ENCODE results near the gene KIT. TPM values are rescaled to one million over a fixed set of nuclear protein-coding genes. Genes with fewer than 3 reads are reported as not detected.

KIT gene
- total RNA-seq, 2 experiments from 2014 or later, result 0.10 TPM; not detected in 1

GRCh38 chr4:54685810-54686209 lies 28.1 kb downstream of the KIT start:
- Mint-ChIP-seq H3K4me1 (ENCODE audit: low read depth) (peaks cover 15% of the 10 kb centered on the region), H3K27ac (no peak overlapping the region), H3K27me3 (no peaks in the 10 kb centered on the region), H3K4me3 (no peak overlapping the region), H3K9me3 (no peaks in the 10 kb centered on the region), H3K36me3 (no peaks in the 10 kb centered on the region)
- CTCF ChIA-PET, result interaction anchor here (0.5 to 1.2 kb wide), 5 partner anchors 13 to 1945 kb away, joined by 3 read pairs; no protein-coding TSS in a partner anchor
- intact Hi-C loops (cut with micrococcal nuclease), result no loop called here
- no peak for DNase-seq
- POLR2A ChIA-PET, result no interaction called here

- Mint-ChIP-seq H3K4me3 (no peak overlapping the region), H3K27me3 (no peaks in the 10 kb centered on the region), H3K36me3 (no peaks in the 10 kb centered on the region), H3K27ac (no peak overlapping the region), H3K9me3 (no peaks in the 10 kb centered on the region), H3K4me1 (ENCODE audit: low read depth) (peaks cover 15% of the 10 kb centered on the region)
- intact Hi-C loops (cut with micrococcal nuclease), result no loop called here
- CTCF ChIA-PET, result interaction anchor here (0.5 kb wide), 1 partner anchor 658 kb away, joined by 3 read pairs; the partner anchor contains the start of gene SRD5A3
- POLR2A ChIA-PET, result interaction anchor here (0.6 kb wide), 1 partner anchor 643 kb away, joined by 3 read pairs; no protein-coding TSS in a partner anchor
- no peak for DNase-seq
Observed at GRCh38 chr4:54687887-54688841, 30.4 kb downstream of the KIT start.

GRCh38 chr4:54695337-54695736 lies 37.6 kb downstream of the KIT start:
- H3K36me3 Mint-ChIP-seq, result no peaks in the 10 kb centered on the region
- H3K9me3 Mint-ChIP-seq, result no peaks in the 10 kb centered on the region
- H3K4me3 Mint-ChIP-seq, result no peak overlapping the region
- POLR2A ChIA-PET, result no interaction called here
- intact Hi-C loops (cut with micrococcal nuclease), result no loop called here
- H3K27ac Mint-ChIP-seq, result no peak overlapping the region
- DNase-seq, result no peak
- H3K27me3 Mint-ChIP-seq, result peaks cover 6% of the 10 kb centered on the region
- no peaks in the 10 kb centered on the region for H3K4me1 Mint-ChIP-seq (ENCODE audit: low read depth)
- CTCF ChIA-PET, result no interaction called here

GRCh38 chr4:54695788-54696187 lies 38.0 kb downstream of the KIT start:
- ChIA-PET CTCF (no interaction called here), POLR2A (no interaction called here)
- Mint-ChIP-seq H3K4me3 (no peak overlapping the region), H3K36me3 (no peaks in the 10 kb centered on the region), H3K27ac (no peak overlapping the region), H3K4me1 (ENCODE audit: low read depth) (no peaks in the 10 kb centered on the region), H3K27me3 (peaks cover 6% of the 10 kb centered on the region), H3K9me3 (no peaks in the 10 kb centered on the region)
- intact Hi-C loops (cut with micrococcal nuclease), result no loop called here
- DNase-seq, result no peak

GRCh38 chr4:54696649-54697048 lies 38.9 kb downstream of the KIT start:
- no peak for DNase-seq
- intact Hi-C loops (cut with micrococcal nuclease), result no loop called here
- Mint-ChIP-seq H3K4me1 (ENCODE audit: low read depth) (no peaks in the 10 kb centered on the region), H3K27ac (no peak overlapping the region), H3K36me3 (no peaks in the 10 kb centered on the region), H3K4me3 (no peak overlapping the region), H3K27me3 (peaks cover 6% of the 10 kb centered on the region), H3K9me3 (no peaks in the 10 kb centered on the region)
- POLR2A ChIA-PET, result no interaction called here
- CTCF ChIA-PET, result interaction anchor here (0.7 kb wide), 1 partner anchor 375 kb away, joined by 3 read pairs; no protein-coding TSS in a partner anchor

GRCh38 chr4:54700986-54701385 lies 43.2 kb downstream of the KIT start:
- intact Hi-C loops (cut with micrococcal nuclease), result no loop called here
- POLR2A ChIA-PET, result no interaction called here
- Mint-ChIP-seq H3K27me3 (peaks cover 7% of the 10 kb centered on the region), H3K9me3 (no peaks in the 10 kb centered on the region), H3K4me1 (ENCODE audit: low read depth) (no peaks in the 10 kb centered on the region), H3K4me3 (no peak overlapping the region), H3K27ac (no peak overlapping the region), H3K36me3 (no peaks in the 10 kb centered on the region)
- DNase-seq, result no peak
- CTCF ChIA-PET, result no interaction called here

- ChIA-PET CTCF (interaction anchor here (1.2 kb wide), 1 partner anchor 268 kb away, joined by 3 read pairs; no protein-coding TSS in a partner anchor), POLR2A (no interaction called here)
- Mint-ChIP-seq H3K36me3 (no peaks in the 10 kb centered on the region), H3K9me3 (no peaks in the 10 kb centered on the region), H3K27ac (no peak overlapping the region), H3K4me3 (no peak overlapping the region), H3K4me1 (ENCODE audit: low read depth) (no peaks in the 10 kb centered on the region), H3K27me3 (peaks cover 7% of the 10 kb centered on the region)
- no peak for DNase-seq
- intact Hi-C loops (cut with micrococcal nuclease), result no loop called here
Observed at GRCh38 chr4:54703182-54703581, 45.4 kb downstream of the KIT start.

GRCh38 chr4:54707406-54707805 lies 49.6 kb downstream of the KIT start:
- H3K9me3 Mint-ChIP-seq, result no peaks in the 10 kb centered on the region
- POLR2A ChIA-PET, result no interaction called here
- DNase-seq, result no peak
- peaks cover 14% of the 10 kb centered on the region for H3K4me1 Mint-ChIP-seq (ENCODE audit: low read depth)
- CTCF ChIA-PET, result no interaction called here
- H3K36me3 Mint-ChIP-seq, result no peaks in the 10 kb centered on the region
- peaks cover 4% of the 10 kb centered on the region for H3K27me3 Mint-ChIP-seq
- intact Hi-C loops (cut with micrococcal nuclease), result no loop called here
- no peak overlapping the region for H3K4me3 Mint-ChIP-seq
- no peak overlapping the region for H3K27ac Mint-ChIP-seq

- ChIA-PET CTCF (no interaction called here), POLR2A (no interaction called here)
- Mint-ChIP-seq H3K9me3 (no peaks in the 10 kb centered on the region), H3K36me3 (no peaks in the 10 kb centered on the region), H3K27me3 (peaks cover 4% of the 10 kb centered on the region), H3K4me3 (no peak overlapping the region), H3K4me1 (ENCODE audit: low read depth) (peaks cover 14% of the 10 kb centered on the region), H3K27ac (no peak overlapping the region)
- intact Hi-C loops (cut with micrococcal nuclease), result no loop called here
- no peak for DNase-seq
Observed at GRCh38 chr4:54708339-54709279, 50.9 kb downstream of the KIT start.

GRCh38 chr4:54709400-54709799 lies 51.6 kb downstream of the KIT start:
- H3K4me3 Mint-ChIP-seq, result no peak overlapping the region
- no peak for DNase-seq
- peaks cover 4% of the 10 kb centered on the region for H3K27me3 Mint-ChIP-seq

GRCh38 chr4:54712206-54712605 lies 54.4 kb downstream of the KIT start:
- Mint-ChIP-seq H3K27me3 (peaks cover 2% of the 10 kb centered on the region), H3K9me3 (no peaks in the 10 kb centered on the region), H3K27ac (no peak overlapping the region), H3K4me1 (ENCODE audit: low read depth) (peaks cover 14% of the 10 kb centered on the region), H3K4me3 (no peak overlapping the region), H3K36me3 (no peaks in the 10 kb centered on the region)
- DNase-seq, result no peak
- POLR2A ChIA-PET, result no interaction called here
- CTCF ChIA-PET, result no interaction called here
- intact Hi-C loops (cut with micrococcal nuclease), result no loop called here

More at GRCh38 chr4:54709400-54709799, 51.6 kb downstream of the KIT start:
- peaks cover 14% of the 10 kb centered on the region for H3K4me1 Mint-ChIP-seq (ENCODE audit: low read depth)
- intact Hi-C loops (cut with micrococcal nuclease), result no loop called here
- H3K27ac Mint-ChIP-seq, result no peak overlapping the region
- no peaks in the 10 kb centered on the region for H3K9me3 Mint-ChIP-seq
- no peaks in the 10 kb centered on the region for H3K36me3 Mint-ChIP-seq
- ChIA-PET CTCF (no interaction called here), POLR2A (no interaction called here)

- Mint-ChIP-seq H3K4me1 (ENCODE audit: low read depth) (peaks cover 6% of the 10 kb centered on the region), H3K27me3 (no peaks in the 10 kb centered on the region), H3K27ac (no peak overlapping the region), H3K9me3 (no peaks in the 10 kb centered on the region), H3K4me3 (no peak overlapping the region), H3K36me3 (no peaks in the 10 kb centered on the region)
- POLR2A ChIA-PET, result no interaction called here
- no peak for DNase-seq
- intact Hi-C loops (cut with micrococcal nuclease), result no loop called here
- CTCF ChIA-PET, result no interaction called here
Observed at GRCh38 chr4:54714631-54715030, 56.9 kb downstream of the KIT start.
